Loucy (cell line): ENCODE measurements around the gene TBCEL.

Experiments
- H2AFZ ChIP-seq: fragments of 200-600 bp; sonication (generic); 2 replicates; pipeline ENCODE4 v1.6.0; 2016; ENCODE audit warnings: antibody characterized with exemption, mild to moderate bottlenecking, low read length, moderate library complexity
- H3F3A ChIP-seq: fragments of 200-600 bp; 2 replicates; pipeline ENCODE4 v1.6.0; 2016; ENCODE audit warnings: antibody characterized with exemption, low read depth, mild to moderate bottlenecking
- H3K27me3 ChIP-seq: fragments of 200-600 bp; sonication (generic); 2 replicates; pipeline ENCODE4 v1.6.1; 2014; ENCODE audit warnings: low read length, mild to moderate bottlenecking; ENCODE audit not compliant: insufficient read depth, poor library complexity, severe bottlenecking
- H3K36me3 ChIP-seq: fragments of 200-600 bp; sonication (generic); 2 replicates; pipeline ENCODE4 v1.6.1; 2016; ENCODE audit warnings: low read length; ENCODE audit not compliant: insufficient read depth
- H3K4me1 ChIP-seq: fragments of 200-600 bp; sonication (generic); 2 replicates; pipeline ENCODE4 v1.5.1; 2014; ENCODE audit warnings: low read length, mild to moderate bottlenecking; ENCODE audit not compliant: insufficient read depth, poor library complexity, severe bottlenecking
- H3K4me2 ChIP-seq: fragments of 200-600 bp; sonication (generic); 2 replicates; pipeline ENCODE4 v1.6.0; 2014; ENCODE audit warnings: antibody characterized with exemption, low read length, low read depth, mild to moderate bottlenecking; ENCODE audit not compliant: poor library complexity, severe bottlenecking
- H3K4me3 ChIP-seq: fragments of 200-600 bp; sonication (generic); 2 replicates; pipeline ENCODE4 v1.5.1; 2014; ENCODE audit warnings: low read length, mild to moderate bottlenecking, mixed read lengths; ENCODE audit not compliant: poor library complexity, severe bottlenecking
- H3K79me2 ChIP-seq: fragments of 200-600 bp; sonication (generic); 2 replicates; pipeline ENCODE4 v1.6.1; 2014; ENCODE audit warnings: low read length; ENCODE audit not compliant: insufficient read depth
- H3K9ac ChIP-seq: fragments of 200-600 bp; sonication (generic); 2 replicates; pipeline ENCODE4 v1.6.0; 2014; ENCODE audit warnings: mild to moderate bottlenecking, low read depth, low read length, moderate library complexity; ENCODE audit not compliant: poor library complexity, severe bottlenecking
- H3K9me2 ChIP-seq: fragments of 200-600 bp; sonication (generic); replicated peaks from 2 replicates; pipeline ENCODE4 v1.6.1; 2016; ENCODE audit warnings: low read depth, low read length, mixed read lengths
- H3K9me3 ChIP-seq: fragments of 200-600 bp; sonication (generic); 2 replicates; pipeline ENCODE4 v1.6.1; 2014; ENCODE audit warnings: mild to moderate bottlenecking, antibody characterized with exemption, low read length, low read depth; ENCODE audit not compliant: insufficient read depth
- H4K20me1 ChIP-seq: fragments of 200-600 bp; sonication (generic); 2 replicates; pipeline ENCODE4 v1.6.0; 2014; ENCODE audit warnings: antibody characterized with exemption, low read length, mild to moderate bottlenecking; ENCODE audit not compliant: insufficient read depth, poor library complexity, severe bottlenecking
- CTCF ChIP-seq: fragments of 200-600 bp; sonication (generic); conservative IDR thresholded peaks from 2 replicates; pipeline ENCODE4 v1.5.1; 2014; ENCODE audit warnings: mild to moderate bottlenecking, antibody characterized with exemption, low read length
- EZH2phosphoT487 ChIP-seq: fragments of 200-600 bp; IDR thresholded peaks from 2 replicates; pipeline ENCODE4 v1.6.1; 2018; ENCODE audit warnings: antibody characterized with exemption, mild to moderate bottlenecking, moderate library complexity, borderline replicate concordance

The TBCEL gene

GRCh38 chr11:121057922-121058321, 34.0 kb downstream of the TBCEL start:
- H2AFZ ChIP-seq = no peak overlapping the region
- H3K9me3 ChIP-seq = no peaks in the 10 kb centered on the region
- H3F3A ChIP-seq = no peaks in the 10 kb centered on the region
- no peaks in the 10 kb centered on the region for H4K20me1 ChIP-seq
- H3K4me1 ChIP-seq = no peaks in the 10 kb centered on the region
- H3K4me2 ChIP-seq = no peak overlapping the region
- H3K9ac ChIP-seq = no peak overlapping the region
- no peak overlapping the region for H3K4me3 ChIP-seq
- no peaks in the 10 kb centered on the region for H3K27me3 ChIP-seq
- H3K79me2 ChIP-seq = no peaks in the 10 kb centered on the region
- H3K9me2 ChIP-seq = no peaks in the 10 kb centered on the region
- TF ChIP-seq EZH2phosphoT487 = no peak
- no peak for TF ChIP-seq CTCF
- H3K36me3 ChIP-seq = peaks cover 54% of the 10 kb centered on the region; the same call in 1 of the 2 replicates

GRCh38 chr11:121058941-121059340, 35.0 kb downstream of the TBCEL start:
- Histone ChIP-seq H3K9me2 (no peaks in the 10 kb centered on the region), H2AFZ (no peak overlapping the region), H3K9ac (no peak overlapping the region), H3F3A (no peaks in the 10 kb centered on the region), H3K9me3 (no peaks in the 10 kb centered on the region), H3K4me2 (no peak overlapping the region), H4K20me1 (no peaks in the 10 kb centered on the region), H3K27me3 (no peaks in the 10 kb centered on the region), H3K79me2 (no peaks in the 10 kb centered on the region), H3K4me1 (no peaks in the 10 kb centered on the region), H3K4me3 (no peak overlapping the region), H3K36me3 (peaks cover 47% of the 10 kb centered on the region; the same call in 1 of the 2 replicates)
- TF ChIP-seq CTCF (no peak), EZH2phosphoT487 (no peak)

- no peaks in the 10 kb centered on the region for H3K79me2 ChIP-seq
- no peak overlapping the region for H3K9ac ChIP-seq
- TF ChIP-seq CTCF (no peak), EZH2phosphoT487 (no peak)
- no peaks in the 10 kb centered on the region for H3K9me2 ChIP-seq
- H3K4me3 ChIP-seq = no peak overlapping the region
- no peaks in the 10 kb centered on the region for H3K9me3 ChIP-seq
- no peak overlapping the region for H3K4me2 ChIP-seq
- H2AFZ ChIP-seq = no peak overlapping the region
- no peaks in the 10 kb centered on the region for H4K20me1 ChIP-seq
- no peaks in the 10 kb centered on the region for H3K4me1 ChIP-seq
- no peaks in the 10 kb centered on the region for H3K27me3 ChIP-seq
- H3K36me3 ChIP-seq = peaks cover 40% of the 10 kb centered on the region; the same call in 1 of the 2 replicates
- H3F3A ChIP-seq = no peaks in the 10 kb centered on the region
Measured at GRCh38 chr11:121059605-121060004, 35.7 kb downstream of the TBCEL start.
